GM12874 (cell line): ENCODE results near the gene TMEM170B.

ENCODE experiments used
- TF ChIP-seq, protein P1 (sequence below): IDR thresholded peaks from 2 replicates; pipeline ENCODE4 v1.5.1; 2011; ENCODE audit warnings: low read depth, mild to moderate bottlenecking, control low read depth, low read length, moderate library complexity; ENCODE audit not compliant: insufficient read depth

The TMEM170B gene

DNA sequence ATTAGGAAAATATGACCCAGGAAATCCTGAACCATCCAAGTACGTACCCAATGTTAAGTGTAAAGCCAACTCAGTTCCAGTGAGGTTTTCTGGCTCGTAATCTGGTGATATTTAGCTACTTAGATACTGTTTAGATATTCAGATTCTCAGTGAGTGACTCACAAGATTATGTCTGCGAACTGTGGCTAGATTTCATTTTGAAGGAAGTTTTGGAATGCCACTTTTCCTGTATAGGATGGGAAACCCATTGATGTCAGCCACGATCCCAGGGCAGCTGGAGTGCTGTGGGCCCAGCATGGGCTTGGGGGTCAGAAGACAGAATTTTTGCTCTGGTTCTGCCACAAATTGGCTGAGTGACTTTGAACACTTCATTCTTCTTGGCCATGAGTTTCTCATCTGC is 76.3 kb downstream of the TMEM170B start:
- TF ChIP-seq, protein P1, sequence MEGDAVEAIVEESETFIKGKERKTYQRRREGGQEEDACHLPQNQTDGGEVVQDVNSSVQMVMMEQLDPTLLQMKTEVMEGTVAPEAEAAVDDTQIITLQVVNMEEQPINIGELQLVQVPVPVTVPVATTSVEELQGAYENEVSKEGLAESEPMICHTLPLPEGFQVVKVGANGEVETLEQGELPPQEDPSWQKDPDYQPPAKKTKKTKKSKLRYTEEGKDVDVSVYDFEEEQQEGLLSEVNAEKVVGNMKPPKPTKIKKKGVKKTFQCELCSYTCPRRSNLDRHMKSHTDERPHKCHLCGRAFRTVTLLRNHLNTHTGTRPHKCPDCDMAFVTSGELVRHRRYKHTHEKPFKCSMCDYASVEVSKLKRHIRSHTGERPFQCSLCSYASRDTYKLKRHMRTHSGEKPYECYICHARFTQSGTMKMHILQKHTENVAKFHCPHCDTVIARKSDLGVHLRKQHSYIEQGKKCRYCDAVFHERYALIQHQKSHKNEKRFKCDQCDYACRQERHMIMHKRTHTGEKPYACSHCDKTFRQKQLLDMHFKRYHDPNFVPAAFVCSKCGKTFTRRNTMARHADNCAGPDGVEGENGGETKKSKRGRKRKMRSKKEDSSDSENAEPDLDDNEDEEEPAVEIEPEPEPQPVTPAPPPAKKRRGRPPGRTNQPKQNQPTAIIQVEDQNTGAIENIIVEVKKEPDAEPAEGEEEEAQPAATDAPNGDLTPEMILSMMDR = no peak

DNA sequence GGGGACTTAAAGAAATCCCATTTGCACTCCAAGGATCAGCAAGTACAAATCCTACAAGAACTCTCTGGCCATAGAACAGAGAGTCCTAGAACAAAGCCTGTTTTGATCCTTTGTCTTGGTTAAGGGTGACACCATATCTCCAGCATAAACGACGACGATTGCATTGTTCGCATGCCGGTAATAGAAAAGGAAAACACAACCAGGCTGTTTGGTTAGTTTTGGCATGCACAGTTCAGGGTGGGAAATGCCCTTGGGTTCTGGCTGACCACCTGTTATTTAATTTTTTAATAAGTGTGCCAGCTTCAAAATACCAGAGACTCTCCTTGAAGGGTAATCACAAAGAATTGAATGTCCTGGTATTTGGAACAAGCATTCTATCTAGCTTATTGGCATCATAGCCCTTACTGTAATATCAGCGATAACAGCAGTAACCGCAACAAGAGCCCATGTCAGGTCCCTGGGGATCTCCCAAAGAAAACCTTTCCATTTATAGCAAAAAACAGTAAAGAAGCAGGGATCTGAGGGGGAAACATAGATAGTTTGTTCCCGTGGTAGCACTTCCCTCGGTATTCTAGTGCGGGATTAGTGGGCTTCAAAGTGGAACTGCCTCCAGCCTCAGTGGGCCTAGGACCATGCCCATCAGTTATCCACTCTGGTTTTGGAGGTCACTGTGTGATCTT is 77.1 kb downstream of the TMEM170B start:
- TF ChIP-seq, protein P1 = no peak

DNA sequence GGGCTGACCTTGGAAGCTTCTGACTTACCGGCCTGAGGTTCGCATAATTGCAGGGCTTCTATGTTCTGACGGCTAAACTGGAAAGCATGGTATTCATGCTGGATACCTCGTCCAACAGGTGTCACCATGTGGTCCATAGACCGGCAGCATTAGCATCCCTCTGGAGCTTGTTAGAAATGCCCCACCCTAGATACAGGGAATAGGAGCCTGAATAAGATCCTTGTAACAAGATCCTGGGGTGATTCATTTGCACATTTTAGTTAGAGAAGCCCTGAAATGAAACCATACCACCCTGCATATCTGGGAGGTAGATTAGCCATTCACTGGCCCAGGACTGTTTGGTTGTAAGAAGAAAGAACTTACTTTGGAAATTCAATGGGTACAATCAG is 77.7 kb downstream of the TMEM170B start:
- TF ChIP-seq, protein P1 = no peak

DNA sequence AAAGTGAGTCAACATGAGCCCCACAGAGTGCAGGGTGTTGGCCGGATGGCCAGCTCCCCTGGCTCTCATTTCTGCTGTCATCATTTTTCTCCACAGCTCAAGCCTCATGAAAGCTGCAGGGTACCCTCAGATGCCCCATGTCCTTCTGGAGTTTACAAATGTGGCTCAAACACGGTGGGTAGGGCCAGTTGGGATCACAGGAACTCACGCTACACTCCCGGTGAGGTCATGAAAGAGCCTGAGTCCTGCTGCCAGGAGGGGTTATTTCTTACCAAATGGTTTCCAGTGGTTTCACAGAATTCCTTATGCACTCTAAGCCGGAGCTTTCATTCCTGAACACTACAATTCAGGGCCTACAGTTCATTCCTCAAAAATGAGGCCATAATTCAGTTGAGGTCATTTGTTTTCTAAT is 78.7 kb downstream of the TMEM170B start:
- TF ChIP-seq, protein P1 = no peak

DNA sequence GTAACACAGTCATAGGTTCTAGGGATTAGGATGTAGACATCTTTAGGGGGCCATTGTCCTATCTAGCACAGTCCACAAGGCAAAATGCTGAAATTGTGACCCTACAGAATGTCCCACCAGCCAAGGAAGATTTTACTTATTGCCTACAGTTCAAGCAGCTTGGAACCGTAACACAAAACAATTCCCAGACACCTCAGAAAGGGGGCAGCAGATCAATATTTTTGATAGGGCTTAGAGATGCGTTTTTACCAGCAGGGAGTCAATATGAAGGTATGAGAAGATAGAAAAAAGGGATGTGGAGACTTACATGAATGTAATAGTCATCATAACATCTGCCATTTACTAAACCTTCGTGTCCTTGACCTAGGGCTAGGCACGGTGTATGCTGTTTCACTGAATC is 81.0 kb downstream of the TMEM170B start:
- TF ChIP-seq, protein P1 = 0 out of 2 replicates have a peak, but pooled peaks have one; percentile 22

DNA sequence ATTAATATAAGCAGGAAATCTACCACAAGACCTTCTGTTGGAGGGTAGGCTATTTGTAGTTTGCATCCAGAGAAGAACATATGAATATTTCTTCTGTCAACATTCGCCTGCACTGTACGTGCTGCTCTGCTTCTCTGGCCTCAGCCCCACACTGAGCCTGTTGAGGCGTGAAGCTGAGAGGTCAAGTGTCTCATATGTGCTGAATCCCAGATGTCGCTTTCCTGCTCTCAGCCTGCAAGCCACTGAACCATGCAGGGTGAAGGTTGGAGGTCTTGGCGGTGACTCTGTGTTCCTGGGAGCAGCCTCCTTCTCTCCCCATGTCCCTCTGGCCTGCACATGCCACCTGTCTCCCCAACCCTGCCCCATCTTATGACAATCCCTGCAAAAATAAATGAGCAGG is 83.6 kb downstream of the TMEM170B start:
- TF ChIP-seq, protein P1 = no peak

DNA sequence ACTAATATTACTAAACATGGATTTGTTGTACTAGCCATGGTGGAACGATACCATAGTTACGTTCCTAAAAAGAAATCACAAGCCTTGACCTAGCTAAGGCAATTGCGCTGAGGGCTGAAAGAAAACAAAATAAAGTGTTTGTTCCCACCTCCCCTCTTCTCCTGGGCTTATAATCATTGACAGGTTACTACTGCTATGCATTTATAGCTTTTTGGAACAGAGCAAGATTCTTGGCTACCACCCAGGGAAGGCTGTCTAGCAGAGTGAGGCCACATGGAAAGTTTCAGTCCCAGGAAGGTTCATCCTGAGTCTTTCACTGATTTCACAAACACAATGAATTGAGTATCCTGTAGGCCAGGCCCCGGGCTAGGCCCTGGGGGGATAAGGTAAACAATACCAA is 84.6 kb downstream of the TMEM170B start:
- TF ChIP-seq, protein P1 = no peak
